ENCODE measurements around the gene RBP3.

The RBP3 gene

GRCh38 chr10:47348138-47348651 is at the start of gene RBP3:
Gene RBP3 (plus strand): TSS chr10:47348363. CDS start chr10:47348485, 122 bp downstream.
- H3K4me2 ChIP-seq: no peak within 1 kb of the TSS
- no peaks in the 10 kb centered on the region for H4K20me1 ChIP-seq (ENCODE audit: insufficient read depth)
- H3K27ac ChIP-seq: no peak within 1 kb of the TSS
- H2AFZ ChIP-seq (ENCODE audit: low read depth): no peak within 1 kb of the TSS
- no peaks in the 10 kb centered on the region for H3K27me3 ChIP-seq (ENCODE audit: insufficient read depth, low read depth)
- no peak within 1 kb of the TSS for H3K9ac ChIP-seq
- no peak for TF ChIP-seq CTCF (conservative IDR thresholded peaks at IDR 0.05; ENCODE audit: low read depth, low read length)
- no peaks in the 10 kb centered on the region for H3K4me1 ChIP-seq (ENCODE audit: low read depth, poor library complexity, severe bottlenecking)
- no peak within 1 kb of the TSS for H3K4me3 ChIP-seq (IDR thresholded peaks at IDR 0.05; ENCODE audit: insufficient read depth, low read depth, low read length)
- no peaks in the 10 kb centered on the region for H3K36me3 ChIP-seq (ENCODE audit: insufficient read depth)
- H3K79me2 ChIP-seq (ENCODE audit: insufficient read depth, low read depth): no peaks in the 10 kb centered on the region

GRCh38 chr10:47298715-47299114 is 49.4 kb upstream of the RBP3 start:
- no peak overlapping the region for H2AFZ ChIP-seq (ENCODE audit: low read depth)
- no peaks in the 10 kb centered on the region for H3K4me1 ChIP-seq (ENCODE audit: low read depth, poor library complexity, severe bottlenecking)
- H3K27ac ChIP-seq: no peak overlapping the region
- H3K27me3 ChIP-seq (ENCODE audit: insufficient read depth, low read depth): no peaks in the 10 kb centered on the region
- no peaks in the 10 kb centered on the region for H3K79me2 ChIP-seq (ENCODE audit: insufficient read depth, low read depth)
- H4K20me1 ChIP-seq (ENCODE audit: insufficient read depth): no peaks in the 10 kb centered on the region
- H3K36me3 ChIP-seq (ENCODE audit: insufficient read depth): no peaks in the 10 kb centered on the region
- no peak for TF ChIP-seq CTCF (conservative IDR thresholded peaks at IDR 0.05; ENCODE audit: low read depth, low read length)
- H3K4me3 ChIP-seq (IDR thresholded peaks at IDR 0.05; ENCODE audit: insufficient read depth, low read depth, low read length): no peak overlapping the region
- H3K4me2 ChIP-seq: no peak overlapping the region
- no peak overlapping the region for H3K9ac ChIP-seq

GRCh38 chr10:47299611-47300428 is 48.3 kb upstream of the RBP3 start, which contains the start of gene GDF10:
Gene GDF10 (plus strand): TSS chr10:47300197. CDS start chr10:47300652, 455 bp downstream.
- Histone ChIP-seq H2AFZ (ENCODE audit: low read depth) (no peak within 1 kb of the TSS), H3K4me1 (ENCODE audit: low read depth, poor library complexity, severe bottlenecking) (no peaks in the 10 kb centered on the region), H3K36me3 (ENCODE audit: insufficient read depth) (no peaks in the 10 kb centered on the region), H3K27ac (no peak within 1 kb of the TSS), H3K4me2 (no peak within 1 kb of the TSS), H3K4me3 (IDR thresholded peaks at IDR 0.05; ENCODE audit: insufficient read depth, low read depth, low read length) (no peak within 1 kb of the TSS), H4K20me1 (ENCODE audit: insufficient read depth) (no peaks in the 10 kb centered on the region), H3K27me3 (ENCODE audit: insufficient read depth, low read depth) (no peaks in the 10 kb centered on the region), H3K9ac (no peak within 1 kb of the TSS), H3K79me2 (ENCODE audit: insufficient read depth, low read depth) (no peaks in the 10 kb centered on the region)
- no peak for TF ChIP-seq CTCF (conservative IDR thresholded peaks at IDR 0.05; ENCODE audit: low read depth, low read length)

GRCh38 chr10:47300429-47300931 is 47.7 kb upstream of the RBP3 start:
- Histone ChIP-seq H3K27me3 (ENCODE audit: insufficient read depth, low read depth) (no peaks in the 10 kb centered on the region), H3K9ac (no peak overlapping the region)

More at GRCh38 chr10:47300429-47300931, 47.7 kb upstream of the RBP3 start:
- Histone ChIP-seq H2AFZ (ENCODE audit: low read depth) (no peak overlapping the region), H3K4me3 (IDR thresholded peaks at IDR 0.05; ENCODE audit: insufficient read depth, low read depth, low read length) (no peak overlapping the region), H4K20me1 (ENCODE audit: insufficient read depth) (no peaks in the 10 kb centered on the region), H3K4me1 (ENCODE audit: low read depth, poor library complexity, severe bottlenecking) (no peaks in the 10 kb centered on the region), H3K4me2 (no peak overlapping the region), H3K27ac (no peak overlapping the region), H3K36me3 (ENCODE audit: insufficient read depth) (no peaks in the 10 kb centered on the region), H3K79me2 (ENCODE audit: insufficient read depth, low read depth) (no peaks in the 10 kb centered on the region)
- no peak for TF ChIP-seq CTCF (conservative IDR thresholded peaks at IDR 0.05; ENCODE audit: low read depth, low read length)
